Stomach (tissue), 9 donors: ENCODE results near the gene ZXDC. TPM values are rescaled to one million over a fixed set of nuclear protein-coding genes. Genes with fewer than 3 reads are reported as not detected.

Source experiments
- DNase-seq, 2 donors: peaks; one replicate each; pipeline versions ENCODE4 v3.0.0 to v3.0.0-alpha.2; 2013 to 2019
- H3K27ac ChIP-seq, 5 donors: fragments of 200-600 bp in 4 of 5; sonication (generic) in 4 of 5; one replicate each; pipeline ENCODE4 v1.5.1; 2013 to 2019; ENCODE audit warnings: mild to moderate bottlenecking in 1 of 5, moderate library complexity in 1 of 5
- H3K27me3 ChIP-seq, 3 donors: fragments of 200-600 bp; sonication (generic); one replicate each; pipeline ENCODE4 v1.5.1; 2017 to 2019; ENCODE audit warnings: mixed run types in 1 of 3
- H3K36me3 ChIP-seq, 4 donors: fragments of 200-600 bp; sonication (generic); 1 replicate in 3 of 4; 2 replicates in 1 of 4; pipeline ENCODE4 v1.5.1; 2016 to 2019
- H3K4me1 ChIP-seq, 4 donors: fragments of 200-600 bp; sonication (generic); one replicate each; pipeline ENCODE4 v1.5.1; 2016 to 2019
- H3K4me3 ChIP-seq, 4 donors: fragments of 200-600 bp; sonication (generic) in 3 of 4; one replicate each; pipeline ENCODE4 v1.5.1; 2016 to 2019; ENCODE audit warnings: mild to moderate bottlenecking in 1 of 4
- H3K9me3 ChIP-seq, 4 donors: fragments of 200-600 bp; sonication (generic); one replicate each; pipeline ENCODE4 v1.5.1; 2016 to 2019
- CTCF ChIP-seq, 7 experiments: fragments of 450-650 bp in 4 of 7; fragments of 200-600 bp in 3 of 7; sonication (generic) in 3 of 7; IDR thresholded peaks; one replicate each; pipeline ENCODE4 v1.5.1; 2016 to 2019; ENCODE audit warnings: antibody characterized with exemption in 7 of 7, control low read depth in 2 of 7, mild to moderate bottlenecking in 1 of 7
- EP300 ChIP-seq: sonication (generic); formaldehyde crosslinking; IDR thresholded peaks from one replicate; pipeline ENCODE4 v1.6.1; 2017; ENCODE audit warnings: antibody characterized with exemption
- POLR2A ChIP-seq, 4 donors: fragments of 450-650 bp; IDR thresholded peaks; one replicate each; pipeline ENCODE4 v1.6.1; 2016; ENCODE audit warnings: antibody characterized with exemption in 4 of 4, control low read depth in 2 of 4, mild to moderate bottlenecking in 1 of 4, moderate library complexity in 1 of 4
- POLR2AphosphoS5 ChIP-seq, 3 donors: sonication (generic); formaldehyde crosslinking; IDR thresholded peaks; one replicate each; pipeline ENCODE4 v1.6.1; 2016; ENCODE audit warnings: antibody characterized with exemption in 3 of 3
- WGBS, 5 donors: extraction: QIAGEN DNeasy Blood & Tissue Kit in 3 of 5; methylation state at CpG; one replicate each; pipeline versions ENCODE4 v1.1.5 to v1.1.7; 2013 to 2018; 5-methylcytosine and 5-hydroxymethylcytosine counted together
- intact Hi-C: fragments of 100-400 bp; cut with DNase I; formaldehyde crosslinking; loops from one replicate; pipeline ENCODE4 v1.15.1; 2023; ENCODE audit warnings: low total_unique reads
- polyA plus RNA-seq, 3 donors: library from polyadenylated mRNA; stranded (reverse); fragments of 200-250 nt; gene quantifications; one replicate each; pipeline ENCODE4 v1.2.3, GENCODE V29; 2013
- total RNA-seq, 5 donors: library from RNA; depleted of rRNA; stranded (reverse); fragments of >200 nt; gene quantifications; one replicate each; pipeline versions ENCODE4 v1.1.0 to v1.2.3, GENCODE V29; 2014 to 2016
- donor health status: healthy with polysubstance abuse.
- donor health status: Bipolar disorder and iron deficiency.
- donor health status: healthy.

ZXDC gene
- total and polyA plus RNA-seq, 8 donors: 6.1 to 73.2 (median 22.4) TPM

- Histone ChIP-seq H3K4me3 (no peak overlapping the region), H3K36me3 (no peaks in the 10 kb centered on the region), H3K27me3 (peaks cover 0 to 9% (median 0%) of the 10 kb centered on the region in 3 donors), H3K27ac (no peak overlapping the region), H3K9me3 (no peaks in the 10 kb centered on the region), H3K4me1 (no peaks in the 10 kb centered on the region)
- intact Hi-C loops: no loop called here
- 87 to 97% (median 92%) methylated on average over 1 of the region's 1 CpG for WGBS, 5 donors
- TF ChIP-seq CTCF (IDR thresholded peaks at IDR 0.05) (no peak), POLR2AphosphoS5 (IDR thresholded peaks at IDR 0.05) (no peak), EP300 (no peak), POLR2A (IDR thresholded peaks at IDR 0.05) (peak in 1 of 4 donors; percentile 18)
- no peak for DNase-seq
These were observed 27.0 kb upstream of the ZXDC start for GRCh38 chr3:126502656-126503055.

- no peak for DNase-seq
- TF ChIP-seq EP300: no peak
- no peak for TF ChIP-seq CTCF (IDR thresholded peaks at IDR 0.05)
- TF ChIP-seq POLR2A (IDR thresholded peaks at IDR 0.05): no peak
- no peak for TF ChIP-seq POLR2AphosphoS5 (IDR thresholded peaks at IDR 0.05)
- WGBS, 5 donors: 52 to 74% (median 57%) methylated on average over 5 to 7 of the region's 7 CpGs
- Histone ChIP-seq H3K4me3 (no peak overlapping the region), H3K36me3 (no peaks in the 10 kb centered on the region), H3K9me3 (no peaks in the 10 kb centered on the region), H3K27ac (no peak overlapping the region), H3K4me1 (no peaks in the 10 kb centered on the region), H3K27me3 (peaks cover 0 to 15% (median 0%) of the 10 kb centered on the region in 3 donors)
- intact Hi-C loops: no loop called here
These were observed 26.0 kb upstream of the ZXDC start for GRCh38 chr3:126501736-126502135.

GRCh38 chr3:126501054-126501453 is 25.4 kb upstream of the ZXDC start:
- no peaks in the 10 kb centered on the region for H3K36me3 ChIP-seq
- no peak for DNase-seq
- no peaks in the 10 kb centered on the region for H3K9me3 ChIP-seq
- intact Hi-C loops: no loop called here
- 60 to 81% (median 68%) methylated on average over 5 of the region's 5 CpGs for WGBS, 5 donors
- peaks cover 0 to 16% (median 0%) of the 10 kb centered on the region in 3 donors for H3K27me3 ChIP-seq
- no peak overlapping the region for H3K27ac ChIP-seq
- H3K4me3 ChIP-seq: no peak overlapping the region
- no peaks in the 10 kb centered on the region for H3K4me1 ChIP-seq
- TF ChIP-seq POLR2A (IDR thresholded peaks at IDR 0.05) (no peak), POLR2AphosphoS5 (IDR thresholded peaks at IDR 0.05) (no peak)

- intact Hi-C loops: no loop called here
- WGBS, 5 donors: 74 to 94% (median 85%) methylated on average over 5 to 7 of the region's 7 CpGs
- DNase-seq: no peak
- TF ChIP-seq CTCF (IDR thresholded peaks at IDR 0.05) (no peak), POLR2AphosphoS5 (IDR thresholded peaks at IDR 0.05) (no peak), EP300 (no peak)
- Histone ChIP-seq H3K27ac (no peak overlapping the region), H3K9me3 (no peaks in the 10 kb centered on the region), H3K4me3 (no peak overlapping the region), H3K4me1 (no peaks in the 10 kb centered on the region), H3K27me3 (peaks cover 0 to 16% (median 0%) of the 10 kb centered on the region in 3 donors), H3K36me3 (no peaks in the 10 kb centered on the region)
These were observed 24.3 kb upstream of the ZXDC start for GRCh38 chr3:126500016-126500415.

- Histone ChIP-seq H3K4me3 (no peak overlapping the region), H3K27me3 (peaks cover 0 to 16% (median 0%) of the 10 kb centered on the region in 3 donors), H3K9me3 (no peaks in the 10 kb centered on the region), H3K4me1 (no peaks in the 10 kb centered on the region), H3K27ac (no peak overlapping the region), H3K36me3 (no peaks in the 10 kb centered on the region)
- no peak for DNase-seq
- WGBS, 5 donors: 92 to 96% (median 93%) methylated on average over 9 of the region's 9 CpGs
- TF ChIP-seq POLR2AphosphoS5 (IDR thresholded peaks at IDR 0.05): no peak
- no peak for TF ChIP-seq EP300
- no peak for TF ChIP-seq CTCF (IDR thresholded peaks at IDR 0.05)
- no peak for TF ChIP-seq POLR2A (IDR thresholded peaks at IDR 0.05)
- intact Hi-C loops: no loop called here
These were observed 23.7 kb upstream of the ZXDC start for GRCh38 chr3:126499401-126499800.
